Activated CD8-positive, alpha-beta T cell treated with anti-CD3 and anti-CD28 coated beads, Interleukin-2, amount 10 ng/mL, durations not matched to agents 7 days and 5 days (primary cell): ENCODE results near the gene GPR153. TPM values are rescaled to one million over a fixed set of nuclear protein-coding genes. Genes with fewer than 3 reads are reported as not detected.

ENCODE experiments used
- ATAC-seq: fragments of 150-1000 bp; cut with Tn5 transposase; one replicate; pipeline ENCODE4 v1.10.0; 2021; ENCODE audit warnings: moderate library complexity
- CTCF ChIA-PET: fragments of 350-600 bp; sonication (Branson Sonifier 250); formaldehyde crosslinking; loops from one replicate; lab custom pipeline; 2021; ENCODE audit warnings: antibody characterized with exemption; lab: Charles Lee
- POLR2A ChIA-PET: fragments of 350-600 bp; sonication (Branson Sonifier 250); formaldehyde crosslinking; loops from one replicate; lab custom pipeline; 2021; ENCODE audit warnings: antibody characterized with exemption; lab: Charles Lee
- DNase-seq: peaks from one replicate; pipeline ENCODE4 v3.0.0-alpha.2; 2020
- H3K27ac Mint-ChIP-seq: one replicate; pipeline ENCODE4 v1.8.0; 2021; ENCODE audit warnings: mild to moderate bottlenecking, mixed read lengths
- H3K27me3 Mint-ChIP-seq: one replicate; pipeline ENCODE4 v1.8.0; 2021; ENCODE audit warnings: low read depth, mixed read lengths
- H3K36me3 Mint-ChIP-seq: one replicate; pipeline ENCODE4 v1.8.0; 2021; ENCODE audit warnings: low read depth, mixed read lengths
- H3K4me1 Mint-ChIP-seq: one replicate; pipeline ENCODE4 v1.8.0; 2021; ENCODE audit warnings: low read depth, mixed read lengths
- H3K4me3 Mint-ChIP-seq: one replicate; pipeline ENCODE4 v1.8.0; 2021; ENCODE audit warnings: mild to moderate bottlenecking, mixed read lengths
- H3K9me3 Mint-ChIP-seq: one replicate; pipeline ENCODE4 v1.8.0; 2022; ENCODE audit warnings: mixed read lengths; ENCODE audit not compliant: insufficient read depth
- total RNA-seq, 2 experiments: library from RNA; stranded (reverse); gene quantifications; one replicate each; pipeline ENCODE4 v1.2.3, GENCODE V29; 2021

The GPR153 gene
- total RNA-seq, 2 experiments from 2014 or later, result 0.99 to 1.0 TPM

DNA sequence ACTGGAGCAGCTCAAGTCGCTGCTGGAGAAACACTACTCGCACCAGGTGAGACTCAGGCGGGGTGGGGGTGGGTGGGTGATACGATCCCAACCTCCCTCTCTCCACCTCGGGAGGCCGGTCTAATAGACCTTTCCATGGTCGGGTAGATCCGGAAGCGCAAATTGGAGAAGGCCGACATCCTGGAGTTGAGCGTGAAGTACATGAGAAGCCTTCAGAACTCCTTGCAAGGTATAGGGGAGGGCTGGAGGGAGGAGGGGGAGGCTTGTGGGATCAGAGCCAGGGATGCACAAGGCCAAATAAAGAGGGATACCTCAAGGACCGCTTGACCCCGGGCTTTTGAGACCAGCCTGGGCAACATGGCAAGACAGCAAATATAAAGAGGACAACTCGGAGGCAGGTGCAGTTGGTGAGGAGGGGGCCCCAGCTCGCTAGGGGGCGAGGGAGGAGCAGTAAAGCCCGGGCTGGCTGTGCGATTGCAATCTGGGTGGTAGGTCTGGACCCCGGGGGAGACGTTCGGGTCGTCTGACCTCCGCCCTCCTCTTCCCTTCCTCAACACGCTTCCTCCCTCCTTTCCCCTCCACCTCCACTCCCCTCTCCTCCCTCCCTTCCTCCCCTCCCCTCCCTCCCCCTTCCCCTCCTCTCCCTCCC is 16.4 kb downstream of the GPR153 start:
- Mint-ChIP-seq H3K4me1 (peaks cover 16% of the 10 kb centered on the region), H3K4me3 (no peak overlapping the region), H3K27me3 (peaks cover 63% of the 10 kb centered on the region), H3K36me3 (no peaks in the 10 kb centered on the region), H3K27ac (no peak overlapping the region), H3K9me3 (no peaks in the 10 kb centered on the region)
- CTCF ChIA-PET, result interaction anchor here (0.6 to 5.1 kb wide), 14 partner anchors 8 to 193 kb away, joined by 3 to 73 read pairs (median 4); partner anchors contain the start of genes GPR153, ICMT and RNF207
- ATAC-seq (no peak), DNase-seq (no peak)
- POLR2A ChIA-PET, result no interaction called here

DNA sequence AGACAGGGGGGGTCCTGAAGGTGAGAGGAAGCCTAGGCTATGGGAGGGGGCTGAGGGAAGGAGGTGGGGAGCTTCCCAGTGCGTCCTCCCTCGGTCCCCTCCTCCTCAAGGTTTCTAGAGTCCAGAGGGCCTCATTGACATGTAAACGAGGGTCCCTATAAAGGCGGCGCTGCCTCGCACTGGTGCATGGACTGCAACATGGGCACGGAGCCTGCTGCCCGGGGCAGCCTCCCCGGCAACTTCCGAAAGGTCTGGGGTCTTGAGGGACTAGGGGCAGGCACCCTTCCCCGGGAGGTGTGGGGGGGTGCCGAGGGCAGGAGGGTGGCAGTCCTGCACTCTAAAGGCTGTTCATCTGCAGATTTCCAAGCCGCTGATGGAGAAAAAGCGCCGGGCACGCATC is 16.9 kb downstream of the GPR153 start, which contains the start of gene HES3:
TSS of gene HES3 (plus strand) at position 187 of the 400 bp plus-strand sequence. CDS start at position 374, 187 bp downstream.
- POLR2A ChIA-PET, result no interaction called here
- Mint-ChIP-seq H3K9me3 (no peaks in the 10 kb centered on the region), H3K27ac (no peak within 1 kb of the TSS), H3K4me3 (no peak within 1 kb of the TSS), H3K4me1 (peaks cover 19% of the 10 kb centered on the region), H3K36me3 (no peaks in the 10 kb centered on the region), H3K27me3 (peaks cover 69% of the 10 kb centered on the region)
- CTCF ChIA-PET, result interaction anchor here (1.0 to 5.1 kb wide), 5 partner anchors 7 to 105 kb away, joined by 3 to 73 read pairs (median 4); partner anchors contain the start of gene ICMT
- no peak for DNase-seq
- no peak for ATAC-seq

DNA sequence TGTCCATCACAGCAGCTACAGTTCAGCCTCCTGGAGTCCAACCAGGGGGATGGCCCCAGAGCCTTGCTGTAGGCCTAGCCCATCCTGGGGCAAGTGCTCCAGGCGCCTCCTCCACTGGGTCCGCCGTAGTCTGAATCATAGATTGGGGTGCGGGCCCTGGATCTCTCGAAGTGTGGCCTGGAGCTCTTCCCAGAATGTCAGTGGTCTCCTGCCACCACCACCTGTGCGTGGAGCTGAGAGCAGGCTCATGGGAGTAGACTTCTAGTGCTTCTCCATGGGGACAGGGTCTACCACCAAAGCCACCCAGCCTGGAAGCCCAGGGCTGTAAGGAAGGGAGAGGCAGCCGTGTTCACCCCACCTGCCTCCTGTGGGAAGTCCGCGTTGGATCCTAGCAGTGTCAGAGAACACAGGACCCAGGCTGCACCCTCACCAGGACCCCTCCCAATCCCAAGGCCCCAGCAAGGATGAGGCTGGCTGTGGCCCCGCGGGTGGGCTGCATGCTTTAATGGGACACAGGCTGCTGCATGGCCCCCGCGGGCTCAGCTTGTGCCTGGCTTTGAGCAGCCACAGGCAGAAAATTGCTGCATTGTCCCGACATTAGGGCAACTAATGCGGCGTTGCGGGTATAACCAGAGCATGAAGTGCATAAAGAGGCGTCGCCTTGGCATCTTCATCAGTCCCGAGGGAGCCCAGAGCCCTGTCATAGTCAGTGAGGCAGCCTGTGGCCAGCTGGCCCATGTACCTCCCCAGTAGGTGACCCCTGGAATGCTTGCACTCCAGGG is 17.7 kb downstream of the GPR153 start:
- H3K27me3 Mint-ChIP-seq, result peaks cover 63% of the 10 kb centered on the region
- DNase-seq, result no peak
- no peak for ATAC-seq
- CTCF ChIA-PET, result interaction anchor here (1.2 kb wide), 1 partner anchor 180 kb away, joined by 4 read pairs; no protein-coding TSS in a partner anchor
- H3K4me1 Mint-ChIP-seq, result peaks cover 19% of the 10 kb centered on the region
- no peaks in the 10 kb centered on the region for H3K36me3 Mint-ChIP-seq
- H3K27ac Mint-ChIP-seq, result no peak overlapping the region
- POLR2A ChIA-PET, result no interaction called here
- no peaks in the 10 kb centered on the region for H3K9me3 Mint-ChIP-seq
- no peak overlapping the region for H3K4me3 Mint-ChIP-seq

DNA sequence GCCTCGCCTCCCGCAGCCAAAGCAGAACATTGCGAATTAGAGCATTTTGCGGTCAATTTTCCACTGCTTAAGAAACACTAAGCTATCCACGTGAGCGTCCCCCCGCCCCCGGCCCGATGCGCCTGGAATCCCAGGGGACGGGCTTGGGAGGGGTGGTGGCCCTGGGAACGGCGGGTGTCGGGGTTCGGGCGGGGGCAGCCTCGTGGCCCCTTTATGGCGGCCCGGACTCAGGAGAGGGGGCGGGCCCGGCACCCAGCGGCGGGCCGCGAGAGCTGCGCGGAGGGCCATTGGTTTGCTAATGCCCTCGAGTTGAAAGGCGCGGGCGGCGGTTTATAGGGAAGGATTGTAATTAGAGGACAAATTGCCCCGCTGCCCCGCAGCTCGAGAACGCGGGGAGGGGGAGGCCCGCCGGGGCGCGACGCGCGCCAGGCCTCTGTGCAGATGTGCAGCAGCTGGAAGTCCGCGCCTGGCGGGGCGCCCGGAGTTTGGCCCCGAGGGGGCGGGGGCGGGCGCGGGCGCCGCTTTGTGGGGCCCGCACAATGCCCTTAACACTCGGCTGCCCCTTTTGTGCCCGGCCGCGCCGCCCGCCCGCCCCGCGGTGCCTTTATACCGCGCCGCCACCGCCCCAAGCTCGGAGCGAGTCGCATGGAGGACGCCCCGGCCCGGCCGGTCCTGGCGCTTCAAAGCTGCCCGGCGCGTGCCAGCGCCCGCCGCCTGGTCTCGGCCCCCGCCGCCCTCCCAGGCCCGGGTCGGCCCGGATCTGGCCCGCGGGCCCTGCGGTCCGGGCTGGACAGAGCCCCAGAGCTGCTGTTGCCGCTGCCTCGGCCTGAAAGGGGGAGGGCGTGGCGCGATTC is 18.8 kb downstream of the GPR153 start:
- Mint-ChIP-seq H3K9me3 (no peaks in the 10 kb centered on the region), H3K27ac (no peak overlapping the region), H3K36me3 (no peaks in the 10 kb centered on the region), H3K4me1 (peaks cover 19% of the 10 kb centered on the region), H3K4me3 (no peak overlapping the region), H3K27me3 (peaks cover 53% of the 10 kb centered on the region)
- ChIA-PET POLR2A (no interaction called here), CTCF (interaction anchor here (1.0 to 1.2 kb wide), 2 partner anchors 37 to 181 kb away, joined by 3 to 4 read pairs; no protein-coding TSS in a partner anchor)
- ATAC-seq, result no peak
- DNase-seq, result no peak

DNA sequence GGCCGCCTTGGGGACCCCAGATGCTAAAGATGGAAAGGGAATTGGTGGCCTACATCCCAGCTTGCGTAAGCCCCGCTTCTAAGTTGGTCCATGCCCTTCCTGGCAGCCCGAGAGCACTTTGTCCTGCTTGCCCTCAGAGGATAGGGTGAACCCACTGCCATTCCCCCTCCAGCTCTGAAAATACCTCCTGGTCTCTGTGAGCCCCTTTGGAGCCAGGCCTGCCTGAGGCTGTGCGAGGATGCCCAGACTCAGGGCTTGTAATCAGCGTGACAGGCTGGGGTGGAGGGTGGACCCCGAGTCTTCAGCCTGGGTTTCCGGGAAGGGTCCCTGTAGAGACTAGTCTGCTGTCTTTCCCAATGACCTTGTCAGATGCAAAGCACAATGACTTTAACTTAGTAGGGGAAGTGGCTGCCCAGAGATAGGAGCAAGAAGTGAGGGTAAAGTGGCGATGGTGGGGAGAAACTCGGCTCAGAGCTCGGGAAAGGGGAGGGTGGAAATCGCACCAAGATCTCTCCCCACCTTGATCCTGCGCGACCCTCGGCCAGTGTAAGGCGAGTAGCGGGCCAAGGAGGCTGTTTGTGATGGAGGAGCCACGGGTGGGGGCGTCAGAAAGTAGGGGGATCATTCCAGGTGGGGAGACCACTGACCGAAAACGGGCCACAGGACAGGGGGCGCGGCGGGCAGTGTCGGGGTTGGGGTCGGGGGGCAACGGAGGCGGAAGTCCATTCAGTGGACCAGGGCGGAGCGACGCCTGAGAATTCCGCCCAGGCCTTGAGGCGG is 19.6 kb downstream of the GPR153 start:
- H3K27ac Mint-ChIP-seq, result no peak overlapping the region
- H3K9me3 Mint-ChIP-seq, result no peaks in the 10 kb centered on the region
- peaks cover 13% of the 10 kb centered on the region for H3K4me1 Mint-ChIP-seq
- ChIA-PET CTCF (interaction anchor here (1.0 kb wide), 1 partner anchor 36 kb away, joined by 3 read pairs; no protein-coding TSS in a partner anchor), POLR2A (no interaction called here)
- H3K36me3 Mint-ChIP-seq, result no peaks in the 10 kb centered on the region
- no peak for ATAC-seq
- no peak overlapping the region for H3K4me3 Mint-ChIP-seq
- no peak for DNase-seq
- peaks cover 46% of the 10 kb centered on the region for H3K27me3 Mint-ChIP-seq

DNA sequence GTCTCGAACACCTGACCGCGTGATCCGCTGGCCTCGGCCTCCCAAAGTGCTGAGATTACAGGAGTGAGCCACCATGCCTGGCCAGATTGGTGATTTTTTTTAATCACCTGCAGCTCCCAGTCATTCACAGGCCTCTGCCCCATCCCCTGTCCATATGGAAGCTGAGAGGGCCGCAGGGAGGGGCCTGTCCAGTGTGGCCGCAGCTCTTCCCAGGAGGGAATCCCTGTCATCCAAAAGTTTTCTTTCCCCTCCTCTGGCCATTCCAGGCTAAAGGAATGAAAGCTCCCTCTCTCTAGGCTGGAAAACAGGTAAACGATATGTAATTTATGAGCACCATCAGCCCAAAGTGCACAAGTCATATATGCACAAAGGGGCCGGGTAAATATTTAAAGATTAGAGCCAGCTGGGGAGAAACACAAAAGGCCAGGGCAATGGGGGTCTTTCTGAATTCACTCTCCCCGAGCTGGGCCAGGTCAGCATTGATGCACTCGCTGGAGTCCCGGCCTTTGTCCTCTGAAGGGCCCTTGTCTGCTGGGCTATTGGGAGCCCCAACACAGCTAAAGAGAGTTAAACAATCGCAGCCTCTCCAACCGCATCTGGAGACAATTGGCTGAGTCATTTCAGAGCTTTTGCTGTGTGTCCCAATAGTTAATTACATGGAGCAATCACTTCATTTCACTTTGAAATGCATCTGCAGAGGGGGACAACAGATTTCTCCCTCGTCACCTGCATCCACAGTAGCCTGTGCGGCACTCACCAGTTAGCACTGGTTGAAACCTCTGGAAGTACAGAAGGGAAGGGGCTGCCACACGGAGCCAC is 20.7 kb downstream of the GPR153 start:
- H3K9me3 Mint-ChIP-seq, result no peaks in the 10 kb centered on the region
- ChIA-PET POLR2A (no interaction called here), CTCF (interaction anchor here (1.4 to 2.3 kb wide), 2 partner anchors 41 to 104 kb away, joined by 3 to 9 read pairs; partner anchors contain the start of gene RPL22)
- H3K4me1 Mint-ChIP-seq, result peaks cover 8% of the 10 kb centered on the region
- no peak overlapping the region for H3K27ac Mint-ChIP-seq
- H3K27me3 Mint-ChIP-seq, result peaks cover 45% of the 10 kb centered on the region
- H3K36me3 Mint-ChIP-seq, result peaks cover 3% of the 10 kb centered on the region
- ATAC-seq, result no peak
- no peak for DNase-seq
- H3K4me3 Mint-ChIP-seq, result no peak overlapping the region

DNA sequence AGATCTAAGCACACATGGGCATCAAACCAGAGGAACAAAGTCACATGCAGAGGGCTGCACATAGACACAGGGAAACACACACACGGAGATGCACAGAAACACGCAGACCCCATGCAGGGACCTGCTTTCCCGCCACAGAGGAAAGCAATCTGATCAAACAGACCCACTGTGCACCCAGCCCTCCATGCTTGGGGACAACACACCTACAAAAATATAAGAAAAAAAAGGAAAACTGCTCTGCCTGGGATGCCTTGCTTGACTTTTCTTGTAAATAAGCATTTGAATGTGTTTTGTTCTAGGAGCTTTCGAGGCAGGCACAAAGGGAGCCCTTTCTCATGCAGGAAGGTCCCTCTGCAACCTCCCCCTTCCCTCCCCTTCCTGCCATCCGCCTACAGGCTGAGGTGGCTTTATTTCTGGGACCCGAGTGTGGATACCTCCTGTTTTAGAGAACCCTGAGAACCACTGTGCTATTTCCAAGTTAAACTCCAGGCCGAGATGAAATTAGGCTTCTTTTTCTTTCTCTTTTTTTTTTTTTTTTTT is 21.6 kb downstream of the GPR153 start:
- no peaks in the 10 kb centered on the region for H3K9me3 Mint-ChIP-seq
- POLR2A ChIA-PET, result interaction anchor here (1.0 kb wide), 1 partner anchor 41 kb away, joined by 3 read pairs; no protein-coding TSS in a partner anchor
- H3K4me1 Mint-ChIP-seq, result peaks cover 16% of the 10 kb centered on the region
- ATAC-seq (no peak), DNase-seq (no peak)
- H3K27me3 Mint-ChIP-seq, result peaks cover 39% of the 10 kb centered on the region
- H3K36me3 Mint-ChIP-seq, result peaks cover 4% of the 10 kb centered on the region
- CTCF ChIA-PET, result interaction anchor here (1.1 to 4.9 kb wide), 4 partner anchors 7 to 202 kb away, joined by 3 to 35 read pairs (median 6); partner anchors contain the start of genes HES3 and RPL22
- no peak overlapping the region for H3K27ac Mint-ChIP-seq
- H3K4me3 Mint-ChIP-seq, result no peak overlapping the region

DNA sequence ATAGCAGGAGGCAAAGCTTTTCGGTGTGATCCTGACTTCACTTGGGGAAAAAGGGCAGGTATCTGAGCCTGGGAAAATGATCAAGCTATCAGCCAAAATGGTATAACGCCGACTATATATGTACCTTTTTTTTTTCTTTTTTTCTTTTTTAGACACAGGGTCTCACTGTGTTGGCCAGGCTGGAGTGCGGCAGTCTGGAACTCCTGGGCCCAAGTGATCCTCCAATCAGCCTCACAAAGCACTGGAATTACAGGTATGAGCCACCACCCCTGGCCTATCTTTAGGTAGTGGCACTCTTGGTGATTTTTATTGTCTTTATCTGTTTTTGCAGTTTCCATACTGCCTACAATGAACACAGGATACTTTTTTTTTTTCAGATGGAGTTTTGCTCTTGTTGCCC is 23.8 kb downstream of the GPR153 start:
- no peak for ATAC-seq
- H3K27me3 Mint-ChIP-seq, result peaks cover 27% of the 10 kb centered on the region
- H3K9me3 Mint-ChIP-seq, result no peaks in the 10 kb centered on the region
- H3K4me1 Mint-ChIP-seq, result peaks cover 31% of the 10 kb centered on the region
- peak overlapping the region; percentile 34 for H3K4me3 Mint-ChIP-seq
- ChIA-PET CTCF (interaction anchor here (1.2 to 4.9 kb wide), 4 partner anchors 9 to 111 kb away, joined by 3 to 35 read pairs (median 8); partner anchors contain the start of gene HES3), POLR2A (no interaction called here)
- peak overlapping the region; percentile 52 for H3K27ac Mint-ChIP-seq
- DNase-seq, result no peak
- peaks cover 22% of the 10 kb centered on the region for H3K36me3 Mint-ChIP-seq

DNA sequence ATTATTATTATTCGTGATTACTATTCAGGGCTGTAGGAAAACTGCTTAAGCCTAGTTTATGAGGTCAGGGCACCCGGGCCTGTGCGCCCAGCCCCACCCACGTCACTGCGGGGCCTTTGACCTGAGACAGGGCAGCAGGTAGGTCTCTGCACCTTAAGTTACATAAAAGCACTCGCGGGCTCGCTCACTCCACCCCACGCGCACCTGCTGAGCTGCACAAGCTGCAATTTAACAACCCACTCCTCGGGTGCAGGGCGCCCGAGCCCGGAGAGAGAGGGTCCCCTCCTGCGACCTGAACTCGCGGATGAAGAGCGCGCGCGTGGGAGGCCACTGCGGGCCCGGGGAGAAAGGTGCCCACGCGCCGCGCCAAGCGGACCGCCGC is 25.6 kb downstream of the GPR153 start:
- POLR2A ChIA-PET, result interaction anchor here (1.8 kb wide), 2 partner anchors 9 to 30 kb away, joined by 6 to 11 read pairs; partner anchors contain the start of gene RNF207
- DNase-seq, result peak; percentile 39
- H3K4me3 Mint-ChIP-seq, result peak overlapping the region; percentile 91
- peak overlapping the region; percentile 86 for H3K27ac Mint-ChIP-seq
- peaks cover 13% of the 10 kb centered on the region for H3K27me3 Mint-ChIP-seq
- ATAC-seq, result peak; percentile 16
- CTCF ChIA-PET, result interaction anchor here (1.0 to 4.9 kb wide), 5 partner anchors 11 to 203 kb away, joined by 3 to 35 read pairs (median 6); partner anchors contain the start of gene HES3
- H3K4me1 Mint-ChIP-seq, result peaks cover 26% of the 10 kb centered on the region
- no peaks in the 10 kb centered on the region for H3K9me3 Mint-ChIP-seq
- peaks cover 31% of the 10 kb centered on the region for H3K36me3 Mint-ChIP-seq
